Inferior parietal cortex (tissue), 1 donor: ENCODE measurements around the gene TMEM100.

ENCODE experiments used
- DNase-seq: peaks from one replicate; pipeline ENCODE4 v3.0.0-alpha.2; 2016; ENCODE audit errors: extremely low spot score

TMEM100 gene

GRCh38 chr17:55743103-55743679, 20.5 kb upstream of the TMEM100 start:
- DNase-seq = no peak

GRCh38 chr17:55742272-55743102, 19.8 kb upstream of the TMEM100 start:
- DNase-seq = no peak

- DNase-seq = no peak
Observed at GRCh38 chr17:55741356-55741700, 18.7 kb upstream of the TMEM100 start.

GRCh38 chr17:55740511-55741355, 18.1 kb upstream of the TMEM100 start:
- DNase-seq = no peak

GRCh38 chr17:55737976-55738501, 15.4 kb upstream of the TMEM100 start:
- no peak for DNase-seq

- no peak for DNase-seq
Observed at GRCh38 chr17:55735731-55736405, 13.2 kb upstream of the TMEM100 start.

- no peak for DNase-seq
Observed at GRCh38 chr17:55734128-55734781, 11.6 kb upstream of the TMEM100 start.

GRCh38 chr17:55731586-55732250, 9.1 kb upstream of the TMEM100 start:
- DNase-seq = no peak

GRCh38 chr17:55730808-55731207, 8.1 kb upstream of the TMEM100 start:
- DNase-seq = no peak

- no peak for DNase-seq
Observed at GRCh38 chr17:55730380-55730779, 7.7 kb upstream of the TMEM100 start.

- no peak for DNase-seq
Observed at GRCh38 chr17:55729484-55729883, 6.8 kb upstream of the TMEM100 start.

GRCh38 chr17:55728833-55729232, 6.2 kb upstream of the TMEM100 start:
- no peak for DNase-seq

GRCh38 chr17:55728361-55728760, 5.7 kb upstream of the TMEM100 start:
- no peak for DNase-seq

GRCh38 chr17:55727920-55728319, 5.3 kb upstream of the TMEM100 start:
- DNase-seq = no peak

GRCh38 chr17:55727275-55727674, 4.6 kb upstream of the TMEM100 start:
- no peak for DNase-seq

GRCh38 chr17:55726440-55726839, 3.8 kb upstream of the TMEM100 start:
- DNase-seq = no peak

- no peak for DNase-seq
Observed at GRCh38 chr17:55723488-55723848, 804 bp upstream of the TMEM100 start.

- DNase-seq = no peak
Observed at GRCh38 chr17:55722016-55722736, 488 bp downstream of the TMEM100 start.

- no peak for DNase-seq
Observed at GRCh38 chr17:55720919-55721836, 1.5 kb downstream of the TMEM100 start.
